GM23338 (cell line): Measurements from ENCODE around the gene ZNF317. TPM values are rescaled to one million over a fixed set of nuclear protein-coding genes. Genes with fewer than 3 reads are reported as not detected.

Source experiments
- ATAC-seq: fragments of 200-7000 bp; cut with Tn5 transposase; 3 replicates; pipeline ENCODE4 v1.9.1; 2020
- DNase-seq: peaks from one replicate; pipeline ENCODE4 v3.0.0-alpha.2; 2015; ENCODE audit warnings: low spot score
- H2AFZ ChIP-seq: fragments of 200-600 bp; sonication (generic); 2 replicates; pipeline ENCODE4 v1.8.0; 2016; ENCODE audit warnings: antibody characterized with exemption, mild to moderate bottlenecking, moderate library complexity
- H3F3A ChIP-seq: fragments of 200-600 bp; sonication (generic); replicated peaks from 2 replicates; pipeline ENCODE4 v1.8.0; 2017; ENCODE audit warnings: antibody characterized with exemption, mixed run types, low read depth
- H3K27ac ChIP-seq: fragments of 200-600 bp; sonication (generic); 2 replicates; pipeline ENCODE4 v1.6.1; 2016; ENCODE audit warnings: low read depth
- H3K27me3 ChIP-seq: fragments of 200-600 bp; sonication (generic); 2 replicates; pipeline ENCODE4 v1.8.0; 2016; ENCODE audit warnings: mild to moderate bottlenecking, mixed run types, moderate library complexity; ENCODE audit not compliant: insufficient read depth
- H3K36me3 ChIP-seq: fragments of 200-600 bp; sonication (generic); 2 replicates; pipeline ENCODE4 v1.8.0; 2016; ENCODE audit warnings: mild to moderate bottlenecking; ENCODE audit not compliant: insufficient read depth
- H3K4me1 ChIP-seq: fragments of 200-600 bp; sonication (generic); 2 replicates; pipeline ENCODE4 v1.8.0; 2016; ENCODE audit warnings: mild to moderate bottlenecking, moderate library complexity; ENCODE audit not compliant: insufficient read depth
- H3K4me2 ChIP-seq: fragments of 200-600 bp; sonication (generic); 2 replicates; pipeline ENCODE4 v1.7.1; 2017; ENCODE audit warnings: mixed run types
- H3K4me3 ChIP-seq: fragments of 200-600 bp; sonication (generic); 2 replicates; pipeline ENCODE4 v1.6.1; 2016; ENCODE audit warnings: mixed run types
- H3K79me2 ChIP-seq: fragments of 200-600 bp; sonication (generic); replicated peaks from 2 replicates; pipeline ENCODE4 v1.8.0; 2017; ENCODE audit warnings: mild to moderate bottlenecking; ENCODE audit not compliant: insufficient read depth
- H3K9me2 ChIP-seq: fragments of 200-600 bp; sonication (generic); 2 replicates; pipeline ENCODE4 v1.8.0; 2017; ENCODE audit not compliant: insufficient read depth
- H4K20me1 ChIP-seq: fragments of 200-600 bp; sonication (generic); replicated peaks from 2 replicates; pipeline ENCODE4 v1.8.0; 2017; ENCODE audit warnings: mild to moderate bottlenecking; ENCODE audit not compliant: insufficient read depth
- H3K27ac Mint-ChIP-seq: 2 replicates; pipeline ENCODE4 v1.8.0; 2020; ENCODE audit warnings: inconsistent platforms, mild to moderate bottlenecking, moderate library complexity, mixed read lengths
- H3K27me3 Mint-ChIP-seq: 3 replicates; pipeline ENCODE4 v1.8.0; 2022; ENCODE audit warnings: low read depth, mild to moderate bottlenecking, moderate library complexity, mixed read lengths, inconsistent platforms; ENCODE audit not compliant: insufficient read depth, poor library complexity
- H3K36me3 Mint-ChIP-seq: 3 replicates; pipeline ENCODE4 v1.8.0; 2021; ENCODE audit warnings: low read depth, mild to moderate bottlenecking, inconsistent platforms, moderate library complexity, mixed read lengths
- H3K4me1 Mint-ChIP-seq: 3 replicates; pipeline ENCODE4 v1.8.0; 2020; ENCODE audit warnings: mild to moderate bottlenecking, inconsistent platforms, mixed read lengths
- H3K4me3 Mint-ChIP-seq: 3 replicates; pipeline ENCODE4 v1.8.0; 2021; ENCODE audit warnings: moderate library complexity, mild to moderate bottlenecking, inconsistent platforms, mixed read lengths
- H3K9me3 Mint-ChIP-seq: 3 replicates; pipeline ENCODE4 v1.8.0; 2020; ENCODE audit warnings: moderate library complexity, mild to moderate bottlenecking, inconsistent platforms, mixed read lengths
- CREB1 ChIP-seq: fragments of 250-450 bp; sonication (Bioruptor Pico); IDR thresholded peaks from 2 replicates; pipeline ENCODE4 v1.5.0; 2020; ENCODE audit warnings: low read depth, mild to moderate bottlenecking, moderate library complexity
- CTCF ChIP-seq, 2 experiments: fragments of 200-600 bp in 1 of 2; sonication (generic) in 1 of 2; conservative IDR thresholded peaks; 2 replicates each; pipeline versions ENCODE4 v1.5.1 to v1.6.1; 2016 to 2017; ENCODE audit warnings: antibody characterized with exemption in 2 of 2, low read depth in 2 of 2, mild to moderate bottlenecking in 2 of 2, moderate library complexity in 1 of 2
- ETS1 ChIP-seq: IDR thresholded peaks from 2 replicates; pipeline ENCODE4 v1.6.1; 2016; ENCODE audit warnings: antibody characterized with exemption
- EZH2 ChIP-seq: fragments of 200-600 bp; sonication (generic); IDR thresholded peaks from one replicate; pipeline ENCODE4 v1.8.0; 2017; ENCODE audit warnings: antibody characterized with exemption, mild to moderate bottlenecking, low read depth; ENCODE audit not compliant: unreplicated experiment
- EZH2phosphoT487 ChIP-seq: fragments of 200-600 bp; sonication (generic); IDR thresholded peaks from one replicate; pipeline ENCODE4 v1.8.1; 2018; ENCODE audit warnings: antibody characterized with exemption; ENCODE audit not compliant: unreplicated experiment
- JUNB ChIP-seq: IDR thresholded peaks from one replicate; pipeline ENCODE4 v1.6.1; 2016; ENCODE audit warnings: antibody characterized with exemption; ENCODE audit not compliant: unreplicated experiment
- NANOG ChIP-seq: IDR thresholded peaks from 2 replicates; pipeline ENCODE4 v1.6.1; 2016; ENCODE audit warnings: antibody characterized with exemption, borderline replicate concordance
- POLR2AphosphoS5 ChIP-seq: IDR thresholded peaks from 2 replicates; pipeline ENCODE4 v1.6.1; 2016; ENCODE audit warnings: antibody characterized with exemption, low read depth
- REST ChIP-seq: IDR thresholded peaks from one replicate; pipeline ENCODE4 v1.6.1; 2018; ENCODE audit warnings: antibody characterized with exemption; ENCODE audit not compliant: unreplicated experiment
- STAT1 ChIP-seq: IDR thresholded peaks from one replicate; pipeline ENCODE4 v1.6.1; 2016; ENCODE audit warnings: antibody characterized with exemption; ENCODE audit not compliant: unreplicated experiment
- ZNF114 ChIP-seq: fragments of 250-450 bp; sonication (Bioruptor Pico); IDR thresholded peaks from 2 replicates; pipeline ENCODE4 v1.5.0; 2020; ENCODE audit warnings: mild to moderate bottlenecking, moderate library complexity
- ZNF331 ChIP-seq: fragments of 250-450 bp; sonication (Bioruptor Pico); IDR thresholded peaks from 2 replicates; pipeline ENCODE4 v1.5.0; 2020; ENCODE audit warnings: low read depth, mild to moderate bottlenecking, moderate library complexity
- ZNF462 ChIP-seq: fragments of 250-450 bp; sonication (Bioruptor Pico); IDR thresholded peaks from 2 replicates; pipeline ENCODE4 v1.5.0; 2020; ENCODE audit warnings: mild to moderate bottlenecking, moderate library complexity
- polyA plus RNA-seq: library from polyadenylated mRNA; unstranded; fragments of >200 nt; fragmentation: Nextera tagmentation; extraction: Ambion mirVana; gene quantifications from 2 replicates; pipeline ENCODE4 v1.2.1, GENCODE V29; 2016
- total RNA-seq: library from RNA; depleted of rRNA; stranded (reverse); fragments of >200 nt; shearing (Covaris generic); gene quantifications from 2 replicates; pipeline ENCODE4 v1.2.3, GENCODE V29; 2014

Gene ZNF317
- total and polyA plus RNA-seq, 2 experiments from 2014 or later, result 25.2 to 32.4 TPM

GRCh38 chr19:9178901-9179300, 38.7 kb downstream of the ZNF317 start, which contains the start of gene OR7D2:
Gene OR7D2 (plus strand): TSS chr19:9178979. CDS start chr19:9185782, 6,803 bp downstream.
- ATAC-seq (no peak), DNase-seq (no peak)
- Mint-ChIP-seq H3K4me3 (no peak within 1 kb of the TSS; the same call in 2 of the 3 replicates), H3K4me1 (no peaks in the 10 kb centered on the region), H3K27me3 (no peaks in the 10 kb centered on the region), H3K36me3 (peaks cover 17% of the 10 kb centered on the region), H3K9me3 (peaks cover 87% of the 10 kb centered on the region), H3K27ac (no peak within 1 kb of the TSS)
- no peaks in the 10 kb centered on the region for H3K9me2 ChIP-seq
- H2AFZ ChIP-seq, result no peak within 1 kb of the TSS
- H3K27ac ChIP-seq, result no peak within 1 kb of the TSS
- H4K20me1 ChIP-seq, result no peaks in the 10 kb centered on the region
- H3K4me1 ChIP-seq, result no peaks in the 10 kb centered on the region
- H3K36me3 ChIP-seq, result no peaks in the 10 kb centered on the region
- no peak for TF ChIP-seq ZNF114 (CRISPR knock-in tag)
- TF ChIP-seq EZH2, result no peak
- no peak for TF ChIP-seq ZNF462 (CRISPR knock-in tag)
- TF ChIP-seq CTCF (conservative IDR thresholded peaks at IDR 0.05; ENCODE audit: low read depth in 2 of 2), result no peak
- no peak for TF ChIP-seq JUNB
- TF ChIP-seq CREB1, result no peak
- TF ChIP-seq NANOG, result no peak
- no peak for TF ChIP-seq STAT1
- TF ChIP-seq ETS1, result no peak
- no peak for TF ChIP-seq ZNF331 (CRISPR knock-in tag)
- TF ChIP-seq POLR2AphosphoS5, result no peak
- no peak for TF ChIP-seq REST
- TF ChIP-seq EZH2phosphoT487, result no peak
- no peak within 1 kb of the TSS for H3K4me2 ChIP-seq
- no peak within 1 kb of the TSS for H3K4me3 ChIP-seq
- no peaks in the 10 kb centered on the region for H3F3A ChIP-seq
- H3K79me2 ChIP-seq, result no peaks in the 10 kb centered on the region
- no peaks in the 10 kb centered on the region for H3K27me3 ChIP-seq
